ENCODE results near the gene OPCML.

DNA sequence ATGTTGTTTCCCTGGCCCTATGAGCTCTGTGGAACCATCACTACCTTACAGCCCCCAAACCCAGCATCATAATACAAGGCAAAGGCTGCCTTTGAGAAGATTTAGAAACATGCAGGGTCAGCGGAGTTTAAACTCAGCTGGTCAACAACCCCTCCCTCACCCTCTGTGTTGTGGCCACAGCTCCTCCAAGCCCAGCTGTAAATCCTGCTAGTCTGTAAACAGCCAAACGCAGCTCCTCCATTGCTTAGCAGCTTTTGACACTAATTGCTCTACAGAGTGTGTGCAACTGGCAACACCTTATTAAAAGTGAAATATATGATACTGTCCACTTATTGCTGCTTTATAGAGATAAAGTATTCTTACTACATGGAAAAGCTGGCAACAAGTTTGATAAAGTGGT, 29.1 kb downstream of the OPCML start:
- TF ChIP-seq, protein P1, sequence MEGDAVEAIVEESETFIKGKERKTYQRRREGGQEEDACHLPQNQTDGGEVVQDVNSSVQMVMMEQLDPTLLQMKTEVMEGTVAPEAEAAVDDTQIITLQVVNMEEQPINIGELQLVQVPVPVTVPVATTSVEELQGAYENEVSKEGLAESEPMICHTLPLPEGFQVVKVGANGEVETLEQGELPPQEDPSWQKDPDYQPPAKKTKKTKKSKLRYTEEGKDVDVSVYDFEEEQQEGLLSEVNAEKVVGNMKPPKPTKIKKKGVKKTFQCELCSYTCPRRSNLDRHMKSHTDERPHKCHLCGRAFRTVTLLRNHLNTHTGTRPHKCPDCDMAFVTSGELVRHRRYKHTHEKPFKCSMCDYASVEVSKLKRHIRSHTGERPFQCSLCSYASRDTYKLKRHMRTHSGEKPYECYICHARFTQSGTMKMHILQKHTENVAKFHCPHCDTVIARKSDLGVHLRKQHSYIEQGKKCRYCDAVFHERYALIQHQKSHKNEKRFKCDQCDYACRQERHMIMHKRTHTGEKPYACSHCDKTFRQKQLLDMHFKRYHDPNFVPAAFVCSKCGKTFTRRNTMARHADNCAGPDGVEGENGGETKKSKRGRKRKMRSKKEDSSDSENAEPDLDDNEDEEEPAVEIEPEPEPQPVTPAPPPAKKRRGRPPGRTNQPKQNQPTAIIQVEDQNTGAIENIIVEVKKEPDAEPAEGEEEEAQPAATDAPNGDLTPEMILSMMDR (conservative IDR thresholded peaks at IDR 0.05; ENCODE audit: low read length), result no peak
- no peak for TF ChIP-seq EZH2phosphoT487 (IDR thresholded peaks at IDR 0.05; ENCODE audit: borderline replicate concordance)
